B cell (primary cell): ENCODE data around the gene FUCA1. TPM values are rescaled to one million over a fixed set of nuclear protein-coding genes. Genes with fewer than 3 reads are reported as not detected.
A peak's percentile ranks its signal among the peaks of the same experiment; 100 is the strongest.

Experiments
- ATAC-seq: fragments of 200-7000 bp; cut with Tn5 transposase; one replicate; pipeline ENCODE4 v1.10.0; 2021; ENCODE audit warnings: low read depth, mild to moderate bottlenecking, moderate number of reproducible peaks, moderate library complexity
- CTCF ChIA-PET: fragments of 350-600 bp; sonication (Branson Sonifier 250); formaldehyde crosslinking; loops from one replicate; lab custom pipeline; 2021; ENCODE audit warnings: antibody characterized with exemption, inconsistent platforms; lab: Charles Lee
- POLR2A ChIA-PET: fragments of 350-600 bp; sonication (Branson Sonifier 250); formaldehyde crosslinking; loops from one replicate; lab custom pipeline; 2021; ENCODE audit warnings: antibody characterized with exemption; lab: Charles Lee
- DNase-seq: peaks from one replicate; pipeline ENCODE4 v3.0.0; 2013
- H2AFZ ChIP-seq: 2 replicates; pipeline ENCODE4 v1.6.1; 2012; ENCODE audit warnings: mild to moderate bottlenecking, low read depth, low read length; ENCODE audit not compliant: insufficient read depth, poor library complexity, severe bottlenecking
- H3K27ac ChIP-seq, 2 donors: 1 replicate in 1 of 2; 2 replicates in 1 of 2; pipeline ENCODE4 v1.5.1; 2012 to 2013; ENCODE audit warnings: low read length in 2 of 2, mild to moderate bottlenecking in 2 of 2, moderate library complexity in 1 of 2
- H3K27me3 ChIP-seq, 4 experiments: fragments of 200-600 bp in 1 of 4; sonication (generic) in 1 of 4; replicated peaks in 1 of 4; 1 replicate in 2 of 4; 2 replicates in 2 of 4; pipeline versions ENCODE4 v1.6.1 to v1.7.0; 2013 to 2016; ENCODE audit warnings: low read length in 3 of 4, mild to moderate bottlenecking in 2 of 4, mixed read lengths in 1 of 4, moderate library complexity in 1 of 4; ENCODE audit not compliant: insufficient read depth in 4 of 4, control insufficient read depth in 3 of 4; ENCODE audit errors: control extremely low read depth in 1 of 4
- H3K36me3 ChIP-seq, 2 experiments: replicated peaks in 1 of 2; 1 replicate in 1 of 2; 2 replicates in 1 of 2; pipeline versions ENCODE4 v1.6.1 to v1.7.1; 2013; ENCODE audit warnings: low read length in 1 of 2; ENCODE audit not compliant: insufficient read depth in 2 of 2, control insufficient read depth in 1 of 2; ENCODE audit errors: control extremely low read depth in 1 of 2, extremely low read depth in 1 of 2
- H3K4me1 ChIP-seq, 2 donors: fragments of 200-600 bp in 1 of 2; sonication (generic) in 1 of 2; 1 replicate in 1 of 2; 2 replicates in 1 of 2; pipeline versions ENCODE4 v1.5.1 to v1.6.1; 2013 to 2017; ENCODE audit warnings: low read length in 2 of 2; ENCODE audit not compliant: control insufficient read depth in 2 of 2, insufficient read depth in 2 of 2
- H3K4me2 ChIP-seq: replicated peaks from 2 replicates; pipeline ENCODE3; 2012; ENCODE audit warnings: mild to moderate bottlenecking, low read depth, low read length; ENCODE audit not compliant: poor library complexity, severe bottlenecking
- H3K4me3 ChIP-seq, 5 experiments: fragments of 200-600 bp in 1 of 5; sonication (generic) in 1 of 5; 1 replicate in 3 of 5; 2 replicates in 2 of 5; pipeline versions ENCODE4 v1.5.1 to v1.7.0; 2011 to 2016; ENCODE audit warnings: low read length in 4 of 5, mild to moderate bottlenecking in 4 of 5, low read depth in 2 of 5, control low read depth in 1 of 5, moderate library complexity in 1 of 5; ENCODE audit not compliant: insufficient read depth in 1 of 5; ENCODE audit errors: control extremely low read depth in 1 of 5, extremely low read depth in 1 of 5
- H3K79me2 ChIP-seq: fragments of 200-600 bp; sonication (generic); one replicate; pipeline ENCODE4 v1.6.0; 2016; ENCODE audit warnings: low read length; ENCODE audit not compliant: control insufficient read depth, insufficient read depth
- H3K9ac ChIP-seq: fragments of 200-600 bp; sonication (generic); 2 replicates; pipeline ENCODE4 v1.6.1; 2017; ENCODE audit warnings: mild to moderate bottlenecking, low read length, moderate library complexity
- H3K9me3 ChIP-seq, 3 donors: one replicate each; pipeline versions ENCODE4 v1.6.1 to v1.7.1; 2013; ENCODE audit warnings: low read length in 2 of 3; ENCODE audit not compliant: control insufficient read depth in 2 of 3, insufficient read depth in 1 of 3; ENCODE audit errors: control extremely low read depth in 1 of 3
- H4K20me1 ChIP-seq: 2 replicates; pipeline ENCODE4 v1.6.0; 2012; ENCODE audit warnings: mild to moderate bottlenecking, low read length; ENCODE audit not compliant: insufficient read depth, control insufficient read depth, poor library complexity, severe bottlenecking
- H3K27ac Mint-ChIP-seq: one replicate; pipeline ENCODE4 v1.8.0; 2021; ENCODE audit warnings: mixed read lengths
- H3K27me3 Mint-ChIP-seq: one replicate; pipeline ENCODE4 v1.8.0; 2021; ENCODE audit warnings: mixed read lengths
- H3K4me1 Mint-ChIP-seq: one replicate; pipeline ENCODE4 v1.8.0; 2021; ENCODE audit warnings: mixed read lengths
- H3K4me3 Mint-ChIP-seq: one replicate; pipeline ENCODE4 v1.8.0; 2021; ENCODE audit warnings: mixed read lengths
- H3K9me3 Mint-ChIP-seq: one replicate; pipeline ENCODE4 v1.8.0; 2022; ENCODE audit warnings: mixed read lengths; ENCODE audit not compliant: insufficient read depth
- EZH2 ChIP-seq: IDR thresholded peaks from 2 replicates; pipeline ENCODE4 v1.6.1; 2012; ENCODE audit warnings: borderline replicate concordance, low read depth, mild to moderate bottlenecking, moderate library complexity, low read length; ENCODE audit not compliant: insufficient read depth, poor library complexity, severe bottlenecking
- WGBS: methylation state at CpG from one replicate; pipeline ENCODE4 v1.1.5; 2013; ENCODE audit warnings: missing lambda C conversion rate; ENCODE audit not compliant: insufficient coverage; 5-methylcytosine and 5-hydroxymethylcytosine counted together
- intact Hi-C: fragments of 100-400 bp; cut with micrococcal nuclease; formaldehyde crosslinking; loops from one replicate; pipeline ENCODE4 v1.10.0; 2022
- polyA plus RNA-seq: library from polyadenylated mRNA; depleted of rRNA; stranded (reverse); fragments of >200 nt; gene quantifications from 2 replicates; pipeline ENCODE4 v1.2.3, GENCODE V29; 2012
- total RNA-seq, 2 donors: library from RNA; stranded (reverse); fragments of 120-200 nt in 1 of 2; gene quantifications; 1 replicate in 1 of 2; 2 replicates in 1 of 2; pipeline versions ENCODE4 v1.2.3 to v1.2.4, GENCODE V29; 2013 to 2022
- TF ChIP-seq, protein P1 (sequence below): fragments of 200-600 bp; IDR thresholded peaks from one replicate; pipeline ENCODE4 v1.8.0; 2022; ENCODE audit warnings: antibody characterized with exemption, mild to moderate bottlenecking

Gene FUCA1
- total and polyA plus RNA-seq, 2 donors (not counting 1 experiment from before 2014, with no cell fraction given): 8.0 to 19.3 TPM

DNA sequence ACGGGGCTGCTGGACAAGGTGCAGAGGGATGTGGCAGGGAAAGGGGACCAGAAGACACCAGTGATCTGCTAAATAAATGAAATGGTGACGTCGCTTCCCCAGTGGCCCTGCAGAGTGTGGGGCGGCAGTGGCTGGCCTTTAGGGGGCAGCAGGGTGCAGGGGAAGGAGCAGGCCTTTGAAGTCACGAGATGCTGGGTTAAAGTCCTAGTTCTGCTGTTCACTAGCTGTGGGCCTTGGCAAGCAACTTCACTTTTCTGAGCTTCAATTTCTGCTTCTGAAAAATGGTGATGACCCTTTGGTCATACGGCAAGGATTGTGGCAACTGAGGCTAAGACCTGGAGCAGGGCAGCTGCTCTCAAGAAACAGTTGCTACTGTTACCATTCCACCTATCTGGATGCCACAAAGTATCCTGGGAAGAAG is 58.3 kb downstream of the FUCA1 start:
- Mint-ChIP-seq H3K4me3 (no peak overlapping the region), H3K9me3 (no peaks in the 10 kb centered on the region), H3K4me1 (peaks cover 26% of the 10 kb centered on the region), H3K27me3 (no peaks in the 10 kb centered on the region), H3K27ac (peak overlapping the region; percentile 84)
- Histone ChIP-seq H3K4me1 (peaks cover 18 to 21% of the 10 kb centered on the region in 2 donors), H3K4me2 (peak overlapping the region; percentile 43), H4K20me1 (no peaks in the 10 kb centered on the region), H3K9me3 (no peaks in the 10 kb centered on the region), H3K27ac (peak overlapping the region; percentile 53 to 73), H3K79me2 (no peaks in the 10 kb centered on the region), H3K27me3 (no peaks in the 10 kb centered on the region), H3K9ac (no peak overlapping the region), H3K36me3 (peaks cover 4 to 37% of the 10 kb centered on the region in 2 experiments), H2AFZ (no peak overlapping the region), H3K4me3 (peak overlapping the region in 1 of 5 experiments; percentile 29)
- ATAC-seq: peak; percentile 89
- peak; percentile 90 for DNase-seq
- intact Hi-C loops: loop anchor here (1.0 to 5.0 kb wide), 6 partner anchors 9 to 107 kb away; partner anchors contain the start of genes FUCA1, GALE, HMGCL and PITHD1
- WGBS: 14% methylated on average over 6 of the region's 6 CpGs
- TF ChIP-seq, protein P1, sequence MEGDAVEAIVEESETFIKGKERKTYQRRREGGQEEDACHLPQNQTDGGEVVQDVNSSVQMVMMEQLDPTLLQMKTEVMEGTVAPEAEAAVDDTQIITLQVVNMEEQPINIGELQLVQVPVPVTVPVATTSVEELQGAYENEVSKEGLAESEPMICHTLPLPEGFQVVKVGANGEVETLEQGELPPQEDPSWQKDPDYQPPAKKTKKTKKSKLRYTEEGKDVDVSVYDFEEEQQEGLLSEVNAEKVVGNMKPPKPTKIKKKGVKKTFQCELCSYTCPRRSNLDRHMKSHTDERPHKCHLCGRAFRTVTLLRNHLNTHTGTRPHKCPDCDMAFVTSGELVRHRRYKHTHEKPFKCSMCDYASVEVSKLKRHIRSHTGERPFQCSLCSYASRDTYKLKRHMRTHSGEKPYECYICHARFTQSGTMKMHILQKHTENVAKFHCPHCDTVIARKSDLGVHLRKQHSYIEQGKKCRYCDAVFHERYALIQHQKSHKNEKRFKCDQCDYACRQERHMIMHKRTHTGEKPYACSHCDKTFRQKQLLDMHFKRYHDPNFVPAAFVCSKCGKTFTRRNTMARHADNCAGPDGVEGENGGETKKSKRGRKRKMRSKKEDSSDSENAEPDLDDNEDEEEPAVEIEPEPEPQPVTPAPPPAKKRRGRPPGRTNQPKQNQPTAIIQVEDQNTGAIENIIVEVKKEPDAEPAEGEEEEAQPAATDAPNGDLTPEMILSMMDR: peak; percentile 78
- TF ChIP-seq EZH2: no peak
- ChIA-PET POLR2A (interaction anchor here (0.7 to 1.9 kb wide), 7 partner anchors 9 to 561 kb away, joined by 3 to 6 read pairs (median 3); partner anchors contain the start of genes CNR2, FUCA1, GALE and HMGCL), CTCF (interaction anchor here (0.6 to 6.8 kb wide), 45 partner anchors 8 to 608 kb away, joined by 3 to 199 read pairs (median 8); partner anchors contain the start of genes CNR2, FUCA1, GALE and HMGCL)

DNA sequence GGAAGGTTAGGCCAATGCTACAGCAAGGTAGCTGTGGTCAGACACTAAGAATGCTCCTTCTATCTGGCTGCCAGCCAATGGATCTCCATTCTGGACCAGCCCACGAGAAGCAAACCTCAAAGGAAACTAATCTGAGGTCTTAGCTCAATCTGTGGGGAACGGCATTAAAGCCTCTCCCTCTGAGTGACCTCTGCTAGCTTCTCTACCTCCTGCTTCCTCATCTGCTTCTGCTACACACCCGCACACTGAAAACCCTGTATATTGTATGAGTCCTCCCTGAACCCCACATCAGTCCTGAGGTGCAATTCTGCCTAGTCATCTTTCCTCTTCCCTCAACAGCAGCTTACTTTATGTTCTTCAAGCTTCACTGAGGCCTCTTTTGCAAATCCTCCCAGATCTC is 60.6 kb downstream of the FUCA1 start:
- ChIA-PET POLR2A (interaction anchor here (0.8 to 1.7 kb wide), 2 partner anchors 29 to 109 kb away, joined by 3 to 6 read pairs; partner anchors contain the start of gene PITHD1), CTCF (interaction anchor here (0.7 to 4.5 kb wide), 12 partner anchors 9 to 150 kb away, joined by 3 to 28 read pairs (median 4); partner anchors contain the start of gene PITHD1)
- ATAC-seq (no peak), DNase-seq (no peak)
- peaks cover 25% of the 10 kb centered on the region for H3K4me1 Mint-ChIP-seq
- H3K4me1 ChIP-seq: peaks cover 18 to 21% of the 10 kb centered on the region in 2 donors
- TF ChIP-seq, protein P1: no peak
- no peak for TF ChIP-seq EZH2
- no peak overlapping the region for H3K4me3 ChIP-seq
- 13% methylated on average over 2 of the region's 3 CpGs for WGBS
- H3K4me2 ChIP-seq: no peak overlapping the region
- no peaks in the 10 kb centered on the region for H3K27me3 Mint-ChIP-seq
- no peak overlapping the region for H3K9ac ChIP-seq
- H3K27me3 ChIP-seq: no peaks in the 10 kb centered on the region
- no peak overlapping the region for H2AFZ ChIP-seq
- no peaks in the 10 kb centered on the region for H4K20me1 ChIP-seq
- intact Hi-C loops: no loop called here
- H3K36me3 ChIP-seq: peaks cover 0 to 24% of the 10 kb centered on the region in 2 experiments
- no peaks in the 10 kb centered on the region for H3K9me3 Mint-ChIP-seq
- no peak overlapping the region for H3K4me3 Mint-ChIP-seq
- H3K27ac ChIP-seq: no peak overlapping the region
- H3K9me3 ChIP-seq: no peaks in the 10 kb centered on the region
- H3K27ac Mint-ChIP-seq: no peak overlapping the region
- no peaks in the 10 kb centered on the region for H3K79me2 ChIP-seq
